GM19043 (cell line): ENCODE data around the gene XCL1.
"Not testable (repeated sequence)": the region's sequence is repeated elsewhere in the genome, so short reads cannot be mapped to it uniquely, and the experiment has no call there.

Experiments
- ATAC-seq: cut with Tn5 transposase; IDR thresholded peaks from one replicate; pipeline ENCODE4 v1.9.1; 2021; ENCODE audit warnings: low read depth; ENCODE audit not compliant: unreplicated experiment

The XCL1 gene

DNA sequence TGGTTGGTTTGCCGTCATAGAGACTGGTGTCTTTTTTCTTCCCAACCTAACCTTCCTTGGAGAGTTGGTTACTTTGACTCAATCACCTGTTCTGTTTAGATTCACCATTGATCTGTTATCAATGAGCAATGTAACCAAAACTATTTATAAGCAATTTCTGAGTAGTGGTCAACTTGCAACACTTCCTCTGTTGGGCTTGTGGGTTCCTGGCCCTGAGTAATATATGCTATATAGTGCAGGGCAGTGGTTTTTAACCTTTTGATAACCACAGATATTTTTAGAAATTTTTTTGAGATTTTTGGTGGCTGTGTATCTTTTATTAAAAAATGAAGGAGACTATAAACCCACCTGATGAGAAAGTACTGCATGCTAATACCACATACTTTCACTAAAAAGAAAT, 9.4 kb upstream of the XCL1 start:
- no peak for ATAC-seq

DNA sequence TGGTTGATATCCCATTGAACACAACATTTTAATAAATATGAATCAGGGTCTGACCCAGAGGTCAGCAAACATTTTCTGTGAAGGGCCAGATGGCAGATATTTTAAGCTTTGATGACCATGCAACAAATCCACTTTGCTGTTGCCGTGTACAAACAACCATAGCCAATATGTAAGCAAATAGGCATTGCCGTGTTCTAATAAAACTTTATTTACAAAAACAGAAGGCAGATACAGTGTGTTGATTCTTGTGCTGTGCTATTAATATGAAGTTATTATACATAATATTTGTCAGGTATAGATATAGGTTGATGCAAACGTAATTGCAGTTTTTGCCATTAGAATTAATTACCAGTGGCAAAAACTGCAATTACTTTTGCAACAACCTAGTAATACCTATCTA, 8.8 kb upstream of the XCL1 start:
- no peak for ATAC-seq

DNA sequence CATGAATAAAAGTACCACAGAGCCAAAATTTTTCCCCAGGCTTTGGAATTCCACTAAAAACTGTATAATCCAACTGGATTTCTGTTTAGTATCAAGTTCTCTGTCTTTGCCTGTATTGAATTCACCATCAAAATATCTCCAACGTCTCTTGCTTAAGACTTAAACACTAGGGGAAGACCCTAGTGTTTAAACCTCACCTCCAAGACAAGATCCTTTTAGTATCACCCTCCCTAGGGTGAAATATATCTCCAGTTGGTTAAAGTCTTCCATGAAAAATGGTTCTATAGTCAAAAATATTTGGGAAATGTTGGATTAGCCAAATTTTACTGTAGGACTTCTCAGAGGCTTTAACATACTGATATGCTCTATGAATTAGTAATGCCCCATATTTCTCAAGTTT, 8.1 kb upstream of the XCL1 start:
- no peak for ATAC-seq

DNA sequence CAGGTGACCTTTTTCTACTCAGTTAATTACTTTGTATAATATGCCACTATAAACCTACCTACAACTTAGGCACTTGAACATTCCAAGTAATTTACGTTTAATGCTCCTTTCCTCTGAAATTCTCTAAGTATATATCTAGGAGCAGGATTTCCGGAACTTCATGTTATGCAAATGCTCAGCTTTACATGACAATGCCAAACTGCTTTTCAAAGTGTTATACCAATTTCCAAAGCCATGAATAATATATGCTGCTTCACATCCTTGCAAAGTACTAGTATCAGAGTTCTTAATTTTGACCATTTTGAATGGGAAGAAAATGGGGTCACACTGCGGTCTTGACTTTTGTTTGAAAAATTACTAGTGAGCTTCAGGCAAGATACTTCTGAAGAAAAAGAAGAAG, 5.8 kb upstream of the XCL1 start:
- ATAC-seq, result no peak

DNA sequence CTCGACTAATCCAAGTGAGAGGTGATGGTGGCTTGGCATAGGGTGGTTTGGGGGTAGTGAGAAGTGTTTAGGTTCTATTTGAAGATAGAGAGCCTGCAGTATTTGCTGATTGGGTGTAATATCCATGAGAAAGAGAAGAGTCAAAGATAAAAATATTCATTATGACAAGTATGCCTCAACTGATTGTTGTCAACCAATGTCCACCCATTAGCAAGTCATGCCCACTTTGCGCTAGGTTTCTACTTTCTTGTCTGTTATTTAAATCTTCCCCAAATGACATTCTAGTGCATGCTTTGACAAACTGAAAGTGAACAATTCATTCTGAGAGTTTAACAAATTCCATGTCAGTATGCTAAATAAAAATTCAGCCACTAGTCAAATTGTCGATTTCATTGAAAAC, 3.8 kb upstream of the XCL1 start:
- ATAC-seq, result no peak

DNA sequence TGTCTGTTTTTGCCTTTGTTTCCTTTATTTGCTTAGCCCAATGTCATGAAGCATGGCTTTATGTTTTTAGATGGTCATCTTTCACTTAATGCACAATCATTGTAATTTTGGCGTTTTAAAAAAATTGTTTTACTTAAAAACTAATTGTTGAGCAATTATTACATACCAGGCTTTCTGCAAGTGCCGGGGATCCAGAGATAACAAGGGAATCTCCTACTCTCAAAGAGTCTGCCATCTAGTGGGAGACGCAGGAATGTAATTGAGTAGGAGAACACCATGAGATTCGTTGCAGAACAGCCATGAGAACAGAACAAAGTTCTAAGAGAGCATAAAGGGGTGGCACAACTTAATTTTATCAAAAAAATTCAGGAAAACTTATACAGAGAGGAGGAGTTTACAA, 2.2 kb upstream of the XCL1 start:
- not testable (repeated sequence) for ATAC-seq

DNA sequence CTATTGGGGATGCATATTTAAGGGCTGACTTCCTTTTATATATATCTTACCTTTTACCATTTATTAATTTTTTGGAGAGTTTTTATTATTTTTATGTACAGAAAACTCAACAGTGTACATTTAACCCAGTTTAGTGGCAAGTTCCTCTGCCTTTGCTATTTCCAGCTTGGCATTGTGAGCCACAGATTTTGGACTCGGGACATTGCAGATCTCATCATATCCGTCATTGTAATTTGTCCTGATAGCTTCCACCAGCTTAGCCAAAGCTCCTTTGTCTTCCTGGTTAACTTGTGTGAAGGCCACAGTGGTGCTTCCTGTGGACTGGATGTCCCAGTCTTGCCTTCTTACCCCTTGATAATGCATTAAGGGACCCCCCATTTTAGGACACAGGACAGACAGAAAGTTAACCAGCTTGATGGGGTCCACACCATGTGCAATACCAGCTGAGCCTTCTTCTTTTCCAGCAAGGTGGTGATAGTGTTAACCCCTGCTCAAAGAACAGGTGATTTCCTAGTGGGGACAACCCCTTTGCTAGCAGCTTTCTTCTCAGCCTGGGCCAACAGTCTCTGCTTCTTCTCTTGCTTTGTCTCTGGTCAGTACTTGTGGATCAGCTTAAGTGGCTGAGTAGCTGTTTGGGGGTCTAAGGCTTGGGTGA, 2.3 kb downstream of the XCL1 start:
- ATAC-seq, result not testable (repeated sequence)

DNA sequence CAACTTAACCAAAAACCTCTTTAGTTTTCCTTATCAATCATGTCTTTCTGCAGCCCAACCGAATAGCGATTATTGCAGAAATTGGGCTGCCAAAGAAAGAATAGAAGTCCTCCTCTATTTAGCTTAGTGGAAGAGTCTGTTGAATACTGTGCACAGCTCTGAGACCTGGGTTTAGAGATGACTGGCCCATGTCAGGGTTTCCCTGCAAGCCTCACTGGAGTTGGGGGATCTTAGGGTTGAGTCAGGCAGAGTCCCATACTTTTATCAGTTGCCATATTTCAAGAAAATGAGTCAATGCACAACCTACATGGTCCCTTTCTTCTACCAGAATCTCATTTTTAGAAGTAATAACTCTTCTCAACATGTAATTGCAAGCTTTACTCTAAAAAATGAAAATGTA, 3.9 kb downstream of the XCL1 start:
- ATAC-seq, result not testable (repeated sequence)

DNA sequence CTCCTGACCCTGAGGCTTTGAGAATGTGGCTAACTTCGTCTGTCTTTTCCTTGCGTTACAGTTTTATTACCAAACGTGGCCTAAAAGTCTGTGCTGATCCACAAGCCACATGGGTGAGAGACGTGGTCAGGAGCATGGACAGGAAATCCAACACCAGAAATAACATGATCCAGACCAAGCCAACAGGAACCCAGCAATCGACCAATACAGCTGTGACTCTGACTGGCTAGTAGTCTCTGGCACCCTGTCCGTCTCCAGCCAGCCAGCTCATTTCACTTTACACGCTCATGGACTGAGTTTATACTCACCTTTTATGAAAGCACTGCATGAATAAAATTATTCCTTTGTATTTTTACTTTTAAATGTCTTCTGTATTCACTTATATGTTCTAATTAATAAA, 4.6 kb downstream of the XCL1 start:
- ATAC-seq, result not testable (repeated sequence)

DNA sequence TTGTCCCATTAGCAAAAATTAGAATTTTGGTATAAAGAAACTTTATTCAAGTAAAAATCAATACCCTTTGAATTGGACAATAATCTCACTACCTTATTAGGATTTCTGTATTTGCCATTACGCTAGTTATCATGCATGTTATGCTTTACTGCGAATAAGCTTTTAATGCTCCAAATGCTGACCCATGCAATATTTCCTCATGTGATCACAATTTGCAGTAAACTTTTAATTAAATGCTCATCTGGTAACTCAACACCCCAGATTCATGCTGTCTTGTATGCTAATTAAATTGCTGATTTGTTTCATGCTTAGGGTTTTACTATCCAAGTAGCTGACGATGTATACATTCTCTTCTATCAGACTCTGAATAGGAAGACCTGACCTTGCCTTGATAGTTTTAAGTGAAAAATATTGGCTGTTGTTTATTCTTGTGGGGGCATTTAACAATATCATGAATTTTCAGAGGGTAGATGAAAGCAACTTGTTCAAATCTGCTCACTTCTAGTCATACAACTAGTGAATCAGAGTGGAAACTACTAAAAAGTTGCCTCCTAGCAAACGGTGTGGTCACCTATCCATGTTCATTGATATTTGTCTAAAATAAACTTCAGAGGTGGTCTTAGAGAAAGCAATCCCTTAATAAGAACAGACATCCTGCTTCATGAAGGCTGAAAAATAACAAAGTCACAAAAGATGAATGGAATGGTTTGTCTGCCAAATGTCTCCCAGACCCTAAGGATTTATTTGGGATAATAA, 5.6 kb downstream of the XCL1 start:
- ATAC-seq, result no peak

DNA sequence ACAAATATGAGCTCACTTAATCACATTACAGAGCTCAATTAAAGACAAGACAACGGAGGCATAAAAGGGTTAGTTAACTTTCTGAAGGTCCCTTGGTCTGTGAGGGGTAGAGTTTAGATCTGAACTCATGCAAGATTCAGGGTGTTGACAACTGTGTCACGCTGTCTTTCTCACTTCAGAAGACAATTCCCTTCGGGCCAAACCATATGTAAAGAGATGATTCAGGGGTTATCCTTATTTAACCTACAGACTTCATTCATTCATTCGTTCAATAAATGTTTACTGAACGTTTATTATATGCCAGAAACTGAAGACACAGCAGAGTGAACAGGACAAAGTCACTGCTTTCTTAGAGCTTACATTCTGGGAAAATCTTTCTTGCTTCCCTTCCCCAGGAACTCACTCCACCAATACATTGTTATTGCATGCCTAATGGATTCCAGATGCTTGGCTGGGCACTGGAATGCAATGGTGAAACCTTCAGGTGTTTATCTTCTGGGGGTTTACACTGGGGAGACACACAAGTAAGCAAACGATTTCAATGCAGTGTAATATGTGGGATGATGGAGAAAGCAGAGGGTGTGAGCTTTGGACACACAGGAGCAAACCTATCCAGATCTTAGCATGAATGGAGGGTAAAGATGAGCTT, 6.4 kb downstream of the XCL1 start:
- ATAC-seq, result no peak

DNA sequence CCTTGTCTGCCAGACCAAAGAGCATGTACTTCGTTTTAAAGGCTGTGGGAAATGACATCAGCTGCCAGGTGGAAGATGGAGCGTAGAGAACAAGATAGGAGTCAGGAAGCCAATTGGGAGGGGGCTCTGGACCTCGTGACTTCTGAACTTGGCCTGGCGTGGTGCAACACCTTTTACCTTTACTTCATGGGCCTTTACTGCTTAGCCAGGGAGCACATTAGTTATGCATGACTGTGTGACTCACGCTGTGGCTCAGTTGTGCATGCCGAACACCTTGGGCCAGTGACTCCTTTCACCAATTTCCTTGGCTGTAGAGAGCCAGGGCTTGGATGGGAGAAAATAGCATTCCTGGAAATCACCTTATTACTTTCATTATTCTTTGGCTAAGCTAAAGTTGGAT, 7.2 kb downstream of the XCL1 start:
- no peak for ATAC-seq

DNA sequence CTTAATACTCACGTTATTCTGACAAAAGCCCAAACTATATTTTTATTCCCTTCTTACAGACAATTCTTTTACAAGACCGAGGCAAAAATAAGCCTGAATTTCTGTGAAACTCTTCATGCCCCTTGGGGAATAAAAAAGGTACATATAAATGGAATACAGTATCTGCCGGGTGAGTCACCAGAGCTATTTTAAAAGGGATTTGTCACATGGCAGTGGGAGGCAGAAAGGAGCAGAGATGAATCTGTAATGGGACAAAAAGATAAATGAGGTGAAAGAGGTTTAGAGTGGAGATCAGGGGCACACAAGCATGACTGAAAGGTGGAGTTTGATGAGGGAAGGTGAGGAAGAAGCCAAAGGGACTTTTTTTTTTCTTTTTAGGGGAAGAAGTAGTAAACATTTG, 8.8 kb downstream of the XCL1 start:
- no peak for ATAC-seq

DNA sequence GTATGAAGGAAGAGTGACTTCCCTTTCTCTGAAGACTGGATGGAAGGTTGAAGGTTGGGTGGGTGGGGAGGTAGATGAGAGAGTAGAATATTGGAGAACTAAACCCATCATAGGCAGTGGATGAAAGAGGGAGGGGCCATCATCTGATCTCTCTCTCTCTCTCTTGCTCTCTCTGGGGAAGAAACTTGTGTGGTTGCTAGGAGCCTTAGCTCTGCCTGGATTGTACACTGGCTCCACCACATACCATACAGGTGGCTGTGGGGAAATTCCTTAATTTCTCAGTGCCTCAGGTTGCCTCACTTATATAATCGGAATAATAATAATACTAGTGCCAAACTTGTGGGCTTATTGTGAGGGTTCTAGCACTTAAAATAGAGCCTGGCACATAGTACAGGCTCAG, 9.5 kb downstream of the XCL1 start:
- ATAC-seq, result no peak

DNA sequence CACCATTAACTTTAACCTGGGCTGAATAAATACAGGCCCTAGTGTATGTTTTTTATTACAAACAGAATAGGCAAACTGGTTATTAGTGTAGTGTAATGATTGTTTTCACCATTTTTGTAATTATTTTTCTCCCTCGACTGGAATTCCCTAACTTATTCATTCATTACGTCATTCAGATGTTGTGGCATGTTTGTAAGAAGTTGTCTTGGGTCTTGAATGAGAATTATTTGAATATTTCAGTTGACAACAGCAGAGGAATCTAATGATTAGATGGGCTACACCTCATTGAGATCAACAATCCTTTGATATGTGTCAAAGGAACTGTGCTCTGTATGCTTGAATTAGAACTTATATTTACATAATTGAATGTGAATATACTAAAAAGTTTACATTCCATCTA, 12.8 kb downstream of the XCL1 start:
- no peak for ATAC-seq

DNA sequence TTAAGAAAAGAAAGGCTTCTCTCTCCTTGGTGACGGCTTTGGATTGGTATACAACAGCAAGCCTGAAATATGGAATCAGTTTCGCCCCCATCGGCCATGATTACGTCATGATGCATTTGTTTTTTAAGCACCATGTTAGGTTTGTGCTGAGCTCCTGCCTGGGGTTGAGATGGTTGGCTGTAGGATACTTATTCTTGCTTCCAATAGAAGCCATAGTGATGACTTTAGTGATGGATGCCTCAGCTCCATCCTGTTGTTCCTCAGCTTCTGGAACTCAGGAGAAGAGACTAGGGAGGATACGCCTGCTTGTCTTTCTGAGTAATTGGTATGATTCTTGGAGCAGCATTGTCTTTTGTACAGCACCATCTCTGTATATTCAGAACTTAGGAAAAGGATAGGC, 14.7 kb downstream of the XCL1 start:
- ATAC-seq, result no peak

DNA sequence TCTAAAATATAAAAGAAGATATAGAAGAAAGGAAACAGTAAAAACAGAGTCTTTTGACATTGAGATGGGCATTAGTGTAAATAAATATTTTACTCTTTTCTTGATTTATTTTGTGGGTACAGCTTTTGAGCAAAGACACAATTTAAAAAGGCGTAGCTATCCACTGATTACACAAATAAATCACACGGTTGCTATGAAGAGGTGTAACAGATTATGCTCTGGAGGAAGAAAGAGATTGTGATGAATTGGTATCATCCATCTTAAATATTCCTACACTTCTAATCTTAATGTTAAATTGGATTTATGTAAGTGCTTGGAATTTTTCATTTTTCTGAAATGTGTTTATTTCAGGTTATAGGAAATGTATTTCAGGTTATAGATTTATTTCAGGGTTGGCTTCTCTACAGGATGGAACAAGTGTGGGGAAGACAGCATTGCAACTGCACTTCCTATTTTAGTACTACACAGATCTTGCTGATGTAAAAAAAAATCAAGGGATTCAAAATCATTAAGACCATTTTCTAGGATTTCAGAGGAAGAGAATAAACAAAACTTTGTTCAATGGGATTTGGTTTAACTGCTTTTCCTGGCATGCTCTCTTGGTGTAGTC, 15.3 kb downstream of the XCL1 start:
- ATAC-seq, result no peak

DNA sequence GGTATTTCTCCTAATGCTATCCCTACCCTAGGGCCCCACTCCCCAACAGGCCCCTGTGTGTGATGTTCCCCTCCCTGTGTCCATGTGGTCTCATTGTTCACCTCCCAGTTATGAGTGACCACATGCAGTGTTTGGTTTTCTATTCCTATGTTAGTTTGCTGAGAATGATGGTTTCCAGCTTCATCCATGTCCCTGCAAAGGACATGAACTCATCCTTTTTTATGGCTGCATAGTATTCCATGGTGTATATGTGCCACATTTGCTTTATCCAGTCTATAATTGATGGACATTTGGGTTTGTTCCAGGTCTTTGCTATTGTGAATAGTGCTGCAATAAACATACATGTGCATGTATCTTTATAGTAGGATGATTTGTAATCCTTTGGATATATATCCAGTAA, 19.0 kb downstream of the XCL1 start:
- ATAC-seq, result not testable (repeated sequence)

DNA sequence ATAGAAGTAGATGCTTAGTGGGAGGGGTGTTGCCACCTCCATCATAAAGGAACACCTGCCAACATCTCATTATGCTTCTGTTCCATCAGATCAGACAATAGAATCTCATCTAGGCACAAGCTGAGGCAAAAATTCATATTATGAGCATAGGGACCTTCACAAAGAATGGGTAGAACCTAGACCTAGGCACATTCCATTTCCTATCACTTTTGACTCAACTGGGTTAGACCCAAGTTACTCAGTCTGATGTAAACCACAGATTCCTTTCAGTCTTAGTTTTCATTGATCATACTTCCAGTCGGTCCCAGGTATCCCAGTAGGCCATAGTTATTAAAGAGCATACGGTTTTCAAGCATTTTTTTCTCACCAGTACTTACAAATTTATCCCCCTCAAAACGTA, 21.7 kb downstream of the XCL1 start:
- no peak for ATAC-seq

DNA sequence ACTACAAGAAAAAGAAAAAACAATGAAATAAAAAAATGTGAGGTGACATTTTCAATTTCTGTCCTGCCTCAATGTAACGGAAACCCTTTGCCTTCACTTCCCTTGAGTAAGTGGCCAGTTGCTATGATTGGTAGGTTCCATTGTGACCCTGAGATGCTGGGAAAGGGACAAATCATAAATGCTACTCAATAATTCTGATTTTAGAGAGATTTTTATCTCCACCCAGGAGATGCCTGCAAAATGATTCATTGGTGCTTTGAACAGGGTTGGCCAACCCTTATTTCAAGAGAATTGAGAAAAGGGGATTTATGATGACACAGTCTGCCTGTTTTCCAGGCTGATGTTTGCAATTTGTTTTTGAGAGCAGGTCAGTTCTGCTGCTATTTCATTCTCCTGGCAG, 22.5 kb downstream of the XCL1 start:
- no peak for ATAC-seq

DNA sequence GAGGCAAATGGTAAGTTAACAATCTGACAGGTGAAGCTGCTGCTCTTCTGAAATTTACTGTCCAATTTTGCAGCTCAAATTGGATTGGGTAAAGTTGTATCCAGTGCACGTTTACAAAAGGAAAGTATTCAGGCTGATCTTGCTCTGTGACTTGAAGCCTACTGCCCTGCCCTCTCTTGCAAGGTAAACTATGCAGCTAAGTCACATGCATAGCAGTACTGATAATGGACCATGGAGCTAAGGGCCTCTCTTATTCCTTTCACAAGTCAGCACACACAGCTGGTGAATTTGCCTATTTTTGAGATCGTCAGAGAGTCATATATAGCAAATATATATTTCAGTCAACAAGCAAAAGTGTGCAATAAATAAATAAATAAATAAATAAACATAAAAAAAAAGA, 23.2 kb downstream of the XCL1 start:
- no peak for ATAC-seq

DNA sequence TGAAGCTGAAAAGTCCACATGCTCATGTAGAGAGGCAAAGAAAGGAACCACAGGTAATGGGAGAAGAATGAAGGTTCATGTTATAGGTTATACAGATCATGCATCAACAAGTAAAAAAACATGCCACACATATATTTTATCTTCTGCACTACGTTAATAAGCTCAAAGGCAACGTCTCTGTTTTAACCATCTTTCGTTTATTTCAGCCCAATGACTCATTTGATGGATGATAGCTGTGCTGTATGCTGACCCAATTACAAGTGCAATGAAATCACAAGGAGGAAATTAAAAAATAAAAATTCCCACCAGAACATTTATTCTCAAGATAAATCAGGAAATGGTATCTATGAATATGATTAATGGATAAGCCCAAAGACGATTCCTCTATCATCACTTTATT, 24.6 kb downstream of the XCL1 start:
- no peak for ATAC-seq
